Parathyroid adenoma (tissue), 2 donors: ENCODE data around the gene GPR17.

ENCODE experiments used
- H2AFZ ChIP-seq: fragments of 300-600 bp; sonication (generic); one replicate; pipeline ENCODE4 v1.7.0; 2017; ENCODE audit warnings: antibody characterized with exemption, mild to moderate bottlenecking
- H3K27ac ChIP-seq: fragments of 300-600 bp; sonication (generic); one replicate; pipeline ENCODE4 v1.7.0; 2017
- H3K27me3 ChIP-seq: fragments of 300-600 bp; sonication (generic); one replicate; pipeline ENCODE4 v1.7.0; 2017; ENCODE audit warnings: low read length; ENCODE audit not compliant: control insufficient read depth, insufficient read depth
- H3K36me3 ChIP-seq: fragments of 300-600 bp; sonication (generic); one replicate; pipeline ENCODE4 v1.7.0; 2017; ENCODE audit warnings: low read length; ENCODE audit not compliant: control insufficient read depth, insufficient read depth
- H3K4me1 ChIP-seq: fragments of 300-600 bp; sonication (generic); one replicate; pipeline ENCODE4 v1.7.0; 2017; ENCODE audit warnings: control low read depth
- H3K4me2 ChIP-seq: fragments of 300-600 bp; sonication (generic); one replicate; pipeline ENCODE4 v1.7.0; 2017; ENCODE audit warnings: low read length
- H3K4me3 ChIP-seq: fragments of 300-600 bp; sonication (generic); one replicate; pipeline ENCODE4 v1.7.0; 2017; ENCODE audit warnings: low read depth, low read length
- H3K79me2 ChIP-seq: fragments of 300-600 bp; sonication (generic); one replicate; pipeline ENCODE4 v1.7.0; 2017; ENCODE audit warnings: control low read depth
- H3K9ac ChIP-seq: fragments of 300-600 bp; sonication (generic); one replicate; pipeline ENCODE4 v1.7.0; 2017; ENCODE audit warnings: mild to moderate bottlenecking
- H3K9me3 ChIP-seq: fragments of 300-600 bp; sonication (generic); one replicate; pipeline ENCODE4 v1.7.0; 2017; ENCODE audit warnings: low read length; ENCODE audit not compliant: control insufficient read depth
- CTCF ChIP-seq: fragments of 300-600 bp; sonication (generic); IDR thresholded peaks from one replicate; pipeline ENCODE4 v1.7.0; 2017; ENCODE audit warnings: antibody characterized with exemption, mild to moderate bottlenecking
- donor health status: primary hyperparathyroidism.

The GPR17 gene

GRCh38 chr2:127662937-127663565, 17.1 kb downstream of the GPR17 start:
- H3K4me3 ChIP-seq: no peak overlapping the region

GRCh38 chr2:127663566-127664064, 17.7 kb downstream of the GPR17 start:
- H3K9ac ChIP-seq: no peak overlapping the region
- H3K27me3 ChIP-seq: no peaks in the 10 kb centered on the region
- H3K27ac ChIP-seq: no peak overlapping the region
- TF ChIP-seq CTCF: no peak
- H3K4me1 ChIP-seq: no peaks in the 10 kb centered on the region
- peak overlapping the region; percentile 39 for H3K4me2 ChIP-seq
- H3K36me3 ChIP-seq: no peaks in the 10 kb centered on the region
- no peaks in the 10 kb centered on the region for H3K9me3 ChIP-seq
- H3K79me2 ChIP-seq: no peaks in the 10 kb centered on the region
- H3K4me3 ChIP-seq: no peak overlapping the region
- no peak overlapping the region for H2AFZ ChIP-seq

More at GRCh38 chr2:127662937-127663565, 17.1 kb downstream of the GPR17 start:
- H3K4me2 ChIP-seq: no peak overlapping the region
- H3K79me2 ChIP-seq: no peaks in the 10 kb centered on the region
- no peaks in the 10 kb centered on the region for H3K27me3 ChIP-seq
- H3K9ac ChIP-seq: no peak overlapping the region
- TF ChIP-seq CTCF: no peak
- H3K4me1 ChIP-seq: no peaks in the 10 kb centered on the region
- H2AFZ ChIP-seq: no peak overlapping the region
- H3K9me3 ChIP-seq: no peaks in the 10 kb centered on the region
- H3K27ac ChIP-seq: no peak overlapping the region
- H3K36me3 ChIP-seq: no peaks in the 10 kb centered on the region

GRCh38 chr2:127664065-127664894, 18.3 kb downstream of the GPR17 start:
- Histone ChIP-seq H3K27ac (peak overlapping the region; percentile 8), H2AFZ (peak overlapping the region; percentile 56), H3K9me3 (no peaks in the 10 kb centered on the region), H3K27me3 (no peaks in the 10 kb centered on the region), H3K79me2 (no peaks in the 10 kb centered on the region), H3K4me2 (peak overlapping the region; percentile 39), H3K36me3 (no peaks in the 10 kb centered on the region), H3K4me1 (no peaks in the 10 kb centered on the region), H3K9ac (no peak overlapping the region), H3K4me3 (no peak overlapping the region)
- TF ChIP-seq CTCF: no peak

- Histone ChIP-seq H3K9me3 (no peaks in the 10 kb centered on the region), H3K79me2 (no peaks in the 10 kb centered on the region), H3K4me3 (no peak overlapping the region), H3K27me3 (no peaks in the 10 kb centered on the region), H3K4me2 (no peak overlapping the region), H2AFZ (no peak overlapping the region), H3K36me3 (no peaks in the 10 kb centered on the region), H3K4me1 (no peaks in the 10 kb centered on the region), H3K27ac (peak overlapping the region; percentile 8), H3K9ac (no peak overlapping the region)
- no peak for TF ChIP-seq CTCF
These were observed 18.9 kb downstream of the GPR17 start for GRCh38 chr2:127664895-127665225.
